HCT116 (cell line): Measurements from ENCODE around the gene COL19A1. TPM values are rescaled to one million over a fixed set of nuclear protein-coding genes. Genes with fewer than 3 reads are reported as not detected.

Experiments
- ATAC-seq: fragments of 200-7000 bp; cut with Tn5 transposase; 2 replicates; pipeline ENCODE4 v1.9.1; 2020; ENCODE audit warnings: mild to moderate bottlenecking, moderate library complexity
- BruUV-seq: library from RNA; stranded (reverse); fragments of 400-500 nt; replicated peaks from 2 replicates; lab custom pipeline; 2021; lab: Mats Ljungman, UMichigan
- CTCF ChIA-PET: fragments of 300-600 bp; sonication (Branson Sonifier 250); formaldehyde crosslinking; loops from one replicate; lab custom pipeline; 2021; ENCODE audit warnings: antibody characterized with exemption; lab: Charles Lee
- POLR2A ChIA-PET: fragments of 300-600, 350-600 bp; sonication (Branson Sonifier 250); formaldehyde crosslinking; loops from one replicate; lab custom pipeline; 2021; ENCODE audit warnings: antibody characterized with exemption; lab: Charles Lee
- RAD21 ChIA-PET, 2 experiments: fragments of 300-600 bp; sonication (Branson Sonifier 250); formaldehyde crosslinking; loops; one replicate each; lab custom pipeline; 2023; ENCODE audit warnings: low total read pairs in 2 of 2; ENCODE audit not compliant: uncharacterized antibody in 2 of 2, unreplicated experiment in 2 of 2, low non-redundant PET in 1 of 2; lab: Charles Lee
- DNase-seq: peaks from one replicate; pipeline ENCODE4 v3.0.0-alpha.2; 2010; ENCODE audit warnings: low read depth, low spot score
- H2AFZ ChIP-seq: fragments of 200-600 bp; shearing (Covaris generic), sonication (generic); 2 replicates; pipeline ENCODE4 v1.6.1; 2017; ENCODE audit warnings: low read depth, mixed run types, mixed read lengths, antibody characterized with exemption, low read length; ENCODE audit not compliant: poor library complexity, severe bottlenecking
- H3K27ac ChIP-seq: 2 replicates; pipeline ENCODE4 v1.5.1; 2012; ENCODE audit warnings: low read depth, low read length
- H3K27me3 ChIP-seq: fragments of 200-600 bp; sonication (generic); 2 replicates; pipeline ENCODE4 v1.6.1; 2016; ENCODE audit warnings: mixed run types, low read length, mixed read lengths; ENCODE audit not compliant: insufficient read depth
- H3K36me3 ChIP-seq, 2 experiments: fragments of 200-500 bp in 1 of 2; fragments of 200-600 bp in 1 of 2; sonication (Bioruptor generic) in 1 of 2; sonication (generic) in 1 of 2; 2 replicates each; pipeline versions ENCODE4 v1.5.1 to v1.6.1; 2014 to 2016; ENCODE audit warnings: low read length in 2 of 2, inconsistent platforms in 1 of 2, mixed read lengths in 1 of 2, mixed run types in 1 of 2; ENCODE audit not compliant: insufficient read depth in 2 of 2, control insufficient read depth in 1 of 2
- H3K4me1 ChIP-seq, 2 experiments: fragments of 200-600 bp in 1 of 2; sonication (generic) in 1 of 2; 2 replicates each; pipeline versions ENCODE4 v1.5.1 to v1.6.1; 2012 to 2017; ENCODE audit warnings: low read length in 2 of 2, inconsistent platforms in 1 of 2, mild to moderate bottlenecking in 1 of 2, mixed read lengths in 1 of 2, mixed run types in 1 of 2, moderate library complexity in 1 of 2; ENCODE audit not compliant: insufficient read depth in 2 of 2, control insufficient read depth in 1 of 2
- H3K4me2 ChIP-seq: fragments of 200-600 bp; sonication (generic); 2 replicates; pipeline ENCODE4 v1.6.1; 2017; ENCODE audit warnings: mixed run types, low read length, mixed read lengths
- H3K4me3 ChIP-seq, 2 experiments: fragments of 200-600 bp in 1 of 2; sonication (generic) in 1 of 2; replicated peaks in 1 of 2; 2 replicates each; pipeline ENCODE4 v1.5.1; 2011 to 2016; ENCODE audit warnings: low read length in 2 of 2, control low read depth in 1 of 2, low read depth in 1 of 2, mild to moderate bottlenecking in 1 of 2, mixed read lengths in 1 of 2, mixed run types in 1 of 2
- H3K79me2 ChIP-seq: fragments of 200-600 bp; sonication (generic); 2 replicates; pipeline ENCODE4 v1.6.1; 2017; ENCODE audit warnings: mild to moderate bottlenecking, mixed run types, low read length, moderate library complexity, mixed read lengths; ENCODE audit not compliant: insufficient read depth
- H3K9ac ChIP-seq: fragments of 200-600 bp; sonication (generic); 2 replicates; pipeline ENCODE4 v1.6.1; 2016; ENCODE audit warnings: low read length, mixed read lengths
- H3K9me2 ChIP-seq: fragments of 200-600 bp; sonication (generic), shearing (Covaris generic); 2 replicates; pipeline ENCODE4 v1.6.1; 2017; ENCODE audit warnings: mixed run types, mild to moderate bottlenecking, moderate library complexity; ENCODE audit not compliant: insufficient read depth
- H3K9me3 ChIP-seq, 2 experiments: fragments of 200-500 bp in 1 of 2; fragments of 200-600 bp in 1 of 2; sonication (Bioruptor generic) in 1 of 2; sonication (generic) in 1 of 2; 2 replicates each; pipeline ENCODE4 v1.6.1; 2014 to 2017; ENCODE audit warnings: low read length in 2 of 2, mixed read lengths in 2 of 2, inconsistent platforms in 1 of 2, low read depth in 1 of 2, mild to moderate bottlenecking in 1 of 2, mixed run types in 1 of 2, moderate library complexity in 1 of 2; ENCODE audit not compliant: control insufficient read depth in 1 of 2, insufficient read depth in 1 of 2
- H4K20me1 ChIP-seq: fragments of 200-600 bp; sonication (generic), shearing (Covaris generic); 2 replicates; pipeline ENCODE4 v1.6.1; 2017; ENCODE audit warnings: mixed run types, mild to moderate bottlenecking, moderate library complexity; ENCODE audit not compliant: insufficient read depth
- CBX3 ChIP-seq: IDR thresholded peaks from 2 replicates; pipeline ENCODE4 v1.6.1; 2012; ENCODE audit warnings: low read depth
- CEBPB ChIP-seq: IDR thresholded peaks from 2 replicates; pipeline ENCODE4 v1.6.1; 2012; ENCODE audit warnings: low read depth
- CTCF ChIP-seq, 3 experiments: fragments of 200-600 bp in 1 of 3; sonication (generic) in 1 of 3; IDR thresholded peaks in 2 of 3; conservative IDR thresholded peaks in 1 of 3; 2 replicates each; pipeline ENCODE4 v1.5.1; 2012 to 2017; ENCODE audit warnings: low read depth in 2 of 3, low read length in 2 of 3, antibody characterized with exemption in 1 of 3, borderline replicate concordance in 1 of 3, control low read depth in 1 of 3, mild to moderate bottlenecking in 1 of 3, mixed read lengths in 1 of 3, mixed run types in 1 of 3, moderate library complexity in 1 of 3; ENCODE audit not compliant: insufficient read depth in 1 of 3
- EZH2 ChIP-seq: fragments of 200-600 bp; sonication (generic); IDR thresholded peaks from 2 replicates; pipeline ENCODE4 v1.6.1; 2017; ENCODE audit warnings: antibody characterized with exemption, mixed run types
- FOSL1 ChIP-seq: IDR thresholded peaks from 2 replicates; pipeline ENCODE4 v1.6.1; 2012; ENCODE audit warnings: low read depth
- JUND ChIP-seq: IDR thresholded peaks from 2 replicates; pipeline ENCODE4 v1.6.1; 2012
- MAX ChIP-seq: IDR thresholded peaks from 2 replicates; pipeline ENCODE4 v1.6.1; 2012
- POLR2A ChIP-seq: IDR thresholded peaks from 2 replicates; pipeline ENCODE4 v1.7.0; 2011; ENCODE audit warnings: borderline replicate concordance; ENCODE audit not compliant: insufficient read depth, insufficient read length; ENCODE audit errors: extremely low read depth
- RAD21 ChIP-seq: IDR thresholded peaks from 2 replicates; pipeline ENCODE4 v1.6.1; 2012; ENCODE audit warnings: low read depth, mild to moderate bottlenecking
- SIN3A ChIP-seq: IDR thresholded peaks from 2 replicates; pipeline ENCODE4 v1.6.1; 2012; ENCODE audit warnings: low read depth
- SP1 ChIP-seq: IDR thresholded peaks from 2 replicates; pipeline ENCODE4 v1.6.1; 2012; ENCODE audit warnings: low read depth
- SRF ChIP-seq: IDR thresholded peaks from 2 replicates; pipeline ENCODE4 v1.6.1; 2012; ENCODE audit warnings: low read depth
- YY1 ChIP-seq: IDR thresholded peaks from 2 replicates; pipeline ENCODE4 v1.6.1; 2011; ENCODE audit warnings: low read length, low read depth, moderate library complexity, mild to moderate bottlenecking; ENCODE audit not compliant: insufficient replicate concordance; ENCODE audit errors: extremely low read depth
- ZFX ChIP-seq: fragments of 450-650 bp; IDR thresholded peaks from 2 replicates; pipeline ENCODE4 v1.6.1; 2017
- ZNF274 ChIP-seq: fragments of 200-500 bp; sonication (Bioruptor generic); IDR thresholded peaks from 2 replicates; pipeline ENCODE4 v1.6.1; 2014; ENCODE audit warnings: mild to moderate bottlenecking, low read depth, low read length, inconsistent platforms
- intact Hi-C: fragments of 100-400 bp; cut with micrococcal nuclease; formaldehyde crosslinking; loops from 2 replicates; pipeline ENCODE4 v1.10.0; 2022
- total RNA-seq: library from RNA; stranded (reverse); gene quantifications from one replicate; pipeline ENCODE4 v1.2.1, GENCODE V29; 2021; ENCODE audit not compliant: unreplicated experiment

The COL19A1 gene
- total RNA-seq, 1 experiment from 2014 or later, result not detected

GRCh38 chr6:70135219-70136160 is 269.1 kb downstream of the COL19A1 start:
- Histone ChIP-seq H2AFZ (no peak overlapping the region), H3K27ac (no peak overlapping the region), H3K9me3 (no peaks in the 10 kb centered on the region), H3K79me2 (no peaks in the 10 kb centered on the region), H4K20me1 (no peaks in the 10 kb centered on the region), H3K36me3 (no peaks in the 10 kb centered on the region), H3K4me3 (no peak overlapping the region), H3K4me1 (no peaks in the 10 kb centered on the region), H3K27me3 (peaks cover 32% of the 10 kb centered on the region), H3K9ac (no peak overlapping the region), H3K9me2 (no peaks in the 10 kb centered on the region), H3K4me2 (no peak overlapping the region)
- intact Hi-C loops, result no loop called here
- ATAC-seq (no peak), DNase-seq (no peak)
- POLR2A ChIA-PET, result no interaction called here
- CTCF ChIA-PET, result no interaction called here
- no TSS peak for BruUV-seq
- TF ChIP-seq SRF (no peak), FOSL1 (no peak), ZFX (no peak), EZH2 (no peak), MAX (no peak), CBX3 (no peak), SP1 (no peak), ZNF274 (no peak), SIN3A (no peak), RAD21 (no peak), JUND (no peak), YY1 (no peak), CTCF (IDR thresholded peaks at IDR 0.05 in 2 of 3, conservative IDR thresholded peaks at IDR 0.05 in 1 of 3; ENCODE audit: borderline replicate concordance in 1 of 3, insufficient read depth in 1 of 3, low read depth in 2 of 3, low read length in 2 of 3) (no peak), POLR2A (no peak), CEBPB (no peak)
- RAD21 ChIA-PET, result no interaction called here
